GM12878 (cell line): Measurements from ENCODE around the gene SCNN1B. TPM values are rescaled to one million over a fixed set of nuclear protein-coding genes. Genes with fewer than 3 reads are reported as not detected.

Experiments used
- ATF2 ChIP-seq: IDR thresholded peaks from 2 replicates; pipeline ENCODE4 v1.6.1; 2012; ENCODE audit warnings: low read length, inconsistent platforms
- CHD1 ChIP-seq: IDR thresholded peaks from 2 replicates; pipeline ENCODE4 v1.6.1; 2012; ENCODE audit warnings: low read depth, low read length, improper control_type of control experiment
- ETV6 ChIP-seq, 2 experiments: fragments of 450-650 bp in 1 of 2; IDR thresholded peaks in 1 of 2; conservative IDR thresholded peaks in 1 of 2; 2 replicates each; pipeline ENCODE4 v1.6.1; 2014; ENCODE audit warnings: antibody characterized with exemption in 1 of 2, borderline replicate concordance in 1 of 2, low read depth in 1 of 2, mild to moderate bottlenecking in 1 of 2, moderate library complexity in 1 of 2
- FOXM1 ChIP-seq: IDR thresholded peaks from 2 replicates; pipeline ENCODE4 v1.6.1; 2012; ENCODE audit warnings: low read depth, mild to moderate bottlenecking, inconsistent platforms, low read length, moderate library complexity
- HDAC2 ChIP-seq: fragments of 200-600 bp; sonication (generic); IDR thresholded peaks from 2 replicates; pipeline ENCODE4 v1.6.1; 2017
- KDM1A ChIP-seq: fragments of 200-600 bp; sonication (generic); IDR thresholded peaks from 2 replicates; pipeline ENCODE4 v1.6.1; 2016; ENCODE audit warnings: borderline replicate concordance
- NFXL1 ChIP-seq: fragments of 450-650 bp; IDR thresholded peaks from 2 replicates; pipeline ENCODE4 v1.6.1; 2017; ENCODE audit warnings: antibody characterized with exemption, mild to moderate bottlenecking, borderline replicate concordance
- NFYB ChIP-seq: IDR thresholded peaks from 2 replicates; pipeline ENCODE4 v1.6.1; 2011; ENCODE audit warnings: low read depth, mild to moderate bottlenecking, low read length, improper control_type of control experiment, moderate library complexity; ENCODE audit not compliant: insufficient read depth
- NR2C1 ChIP-seq: fragments of 450-650 bp; IDR thresholded peaks from 2 replicates; pipeline ENCODE4 v1.6.1; 2017; ENCODE audit warnings: antibody characterized with exemption, mild to moderate bottlenecking, moderate library complexity
- POLR2AphosphoS2 ChIP-seq: IDR thresholded peaks from 2 replicates; pipeline ENCODE4 v1.6.1; 2011; ENCODE audit warnings: low read depth, mild to moderate bottlenecking, low read length, improper control_type of control experiment, moderate library complexity
- RELB ChIP-seq: fragments of 450-650 bp; IDR thresholded peaks from 2 replicates; pipeline ENCODE4 v1.6.1; 2017; ENCODE audit warnings: low read depth, mild to moderate bottlenecking, moderate library complexity
- RFX5 ChIP-seq: IDR thresholded peaks from 2 replicates; pipeline ENCODE4 v1.6.1; 2011; ENCODE audit warnings: low read depth, low read length, improper control_type of control experiment
- SKIL ChIP-seq: fragments of 450-650 bp; IDR thresholded peaks from 2 replicates; pipeline ENCODE4 v1.6.1; 2017; ENCODE audit warnings: mild to moderate bottlenecking, low read depth, inconsistent platforms; ENCODE audit not compliant: poor library complexity, severe bottlenecking
- SMAD5 ChIP-seq: IDR thresholded peaks from 2 replicates; pipeline ENCODE4 v1.6.1; 2016; ENCODE audit warnings: antibody characterized with exemption, low read depth
- SREBF2 ChIP-seq: IDR thresholded peaks from 2 replicates; pipeline ENCODE4 v1.6.1; 2012; ENCODE audit warnings: mild to moderate bottlenecking, low read length
- SRF ChIP-seq, 2 experiments: IDR thresholded peaks; 2 replicates each; pipeline ENCODE4 v1.6.1; 2011; ENCODE audit warnings: low read depth in 2 of 2, low read length in 2 of 2, mild to moderate bottlenecking in 1 of 2, moderate library complexity in 1 of 2
- ZNF384 ChIP-seq: IDR thresholded peaks from 2 replicates; pipeline ENCODE4 v1.6.1; 2012; ENCODE audit warnings: low read depth, mild to moderate bottlenecking, low read length, improper control_type of control experiment, borderline replicate concordance
- ZNF687 ChIP-seq: fragments of 450-650 bp; IDR thresholded peaks from 2 replicates; pipeline ENCODE4 v1.6.1; 2017; ENCODE audit warnings: mild to moderate bottlenecking, moderate library complexity
- polyA plus RNA-seq, 11 experiments: library from polyadenylated mRNA; depleted of rRNA in 4 of 11; unstranded in 6 of 11; stranded (reverse) in 5 of 11; fragments of >200 nt; fragmentation: Nextera tagmentation in 4 of 11; fragmentation: Illumina TruSeq in 1 of 11; extraction: Ambion mirVana in 4 of 11; extraction: Trizol in 1 of 11; gene quantifications; 1 replicate in 1 of 11; 2 replicates in 10 of 11; pipeline versions ENCODE4 v1.2.1 to v1.2.3, GENCODE V29; 2011 to 2016; ENCODE audit warnings: inconsistent platforms in 2 of 11, missing spikeins in 2 of 11, low read depth in 1 of 11
- total RNA-seq, 4 experiments: library from RNA; depleted of rRNA in 3 of 4; stranded (reverse); fragments of >200 nt in 3 of 4; fragmentation: Illumina TruSeq in 1 of 4; extraction: Trizol in 1 of 4; gene quantifications; 2 replicates each; pipeline versions ENCODE4 v1.2.1 to v1.2.3, GENCODE V29; 2013 to 2021

SCNN1B gene
- total and polyA plus RNA-seq, 10 of the 15 experiments (the other 5 are each of a cell fraction or from before 2014, with no cell fraction given), result 0.28 to 1.5 (median 0.64) TPM

GRCh38 chr16:23323224-23324030 lies 21.3 kb downstream of the SCNN1B start (continued):
- TF ChIP-seq FOXM1 (no peak), ETV6 (conservative IDR thresholded peaks at IDR 0.05 in 1 of 2, IDR thresholded peaks at IDR 0.05 in 1 of 2; ENCODE audit: borderline replicate concordance in 1 of 2, low read depth in 1 of 2) (no peak), HDAC2 (no peak), RFX5 (no peak), ATF2 (no peak), CHD1 (no peak), ZNF384 (no peak), NR2C1 (no peak), SKIL (no peak), SMAD5 (no peak), NFYB (no peak), NFXL1 (0 out of 2 replicates have a peak, but pooled peaks have one; percentile 78), POLR2AphosphoS2 (no peak), KDM1A (no peak), SREBF2 (no peak), ZNF687 (no peak), SRF (IDR thresholded peaks at IDR 0.05; ENCODE audit: low read depth in 2 of 2, low read length in 2 of 2) (no peak), RELB (peak; percentile 83)
